Osteoblast (primary cell): ENCODE measurements around the gene NIPBL. TPM values are rescaled to one million over a fixed set of nuclear protein-coding genes. Genes with fewer than 3 reads are reported as not detected.
"Not testable (repeated sequence)": the region's sequence is repeated elsewhere in the genome, so short reads cannot be mapped to it uniquely, and the experiment has no call there.

ENCODE experiments used
- DNase-seq: peaks from one replicate; pipeline ENCODE4 v3.0.0; 2011; ENCODE audit warnings: low spot score, mixed read lengths; ENCODE audit not compliant: insufficient read length; ENCODE audit errors: missing footprints
- H2AFZ ChIP-seq: 2 replicates; pipeline ENCODE4 v1.6.0; 2011; ENCODE audit warnings: mild to moderate bottlenecking, low read length
- H3K27ac ChIP-seq: 2 replicates; pipeline ENCODE4 v1.5.1; 2011; ENCODE audit warnings: mild to moderate bottlenecking, low read depth, low read length, moderate library complexity
- H3K27me3 ChIP-seq: 2 replicates; pipeline ENCODE4 v1.6.0; 2012; ENCODE audit warnings: mild to moderate bottlenecking, control low read depth, inconsistent platforms, low read length, moderate library complexity; ENCODE audit not compliant: insufficient read depth
- H3K36me3 ChIP-seq: 2 replicates; pipeline ENCODE4 v1.5.1; 2011; ENCODE audit warnings: mild to moderate bottlenecking, low read length, control low read depth, moderate library complexity; ENCODE audit not compliant: insufficient read depth
- H3K4me1 ChIP-seq: 2 replicates; pipeline ENCODE4 v1.5.1; 2011; ENCODE audit warnings: mild to moderate bottlenecking, low read length, control low read depth, moderate library complexity; ENCODE audit not compliant: insufficient read depth
- H3K4me2 ChIP-seq: 2 replicates; pipeline ENCODE4 v1.6.0; 2011; ENCODE audit warnings: mild to moderate bottlenecking, low read length; ENCODE audit not compliant: insufficient read depth
- H3K4me3 ChIP-seq: fragments of 200-600 bp; sonication (generic); 3 replicates; pipeline ENCODE4 v1.5.1; 2012; ENCODE audit warnings: mild to moderate bottlenecking, low read length, inconsistent platforms; ENCODE audit not compliant: insufficient read depth
- H3K79me2 ChIP-seq: 2 replicates; pipeline ENCODE4 v1.6.0; 2012; ENCODE audit warnings: mild to moderate bottlenecking, low read length, control low read depth, inconsistent platforms; ENCODE audit not compliant: insufficient read depth
- H3K9me3 ChIP-seq: 2 replicates; pipeline ENCODE4 v1.5.1; 2011; ENCODE audit warnings: low read depth, low read length, control low read depth
- H4K20me1 ChIP-seq: 2 replicates; pipeline ENCODE4 v1.6.0; 2012; ENCODE audit warnings: mild to moderate bottlenecking, low read length, control low read depth; ENCODE audit not compliant: insufficient read depth
- CTCF ChIP-seq: IDR thresholded peaks from 2 replicates; pipeline ENCODE4 v1.5.1; 2011; ENCODE audit warnings: mild to moderate bottlenecking, low read depth, low read length, moderate library complexity; ENCODE audit errors: extremely low read depth
- total RNA-seq: library from RNA; depleted of rRNA; stranded (reverse); fragments of >200 nt; gene quantifications from 2 replicates; pipeline ENCODE4 v1.2.3, GENCODE V29; 2012

Gene NIPBL
- total RNA-seq, 1 donor, result 22.8 TPM

DNA sequence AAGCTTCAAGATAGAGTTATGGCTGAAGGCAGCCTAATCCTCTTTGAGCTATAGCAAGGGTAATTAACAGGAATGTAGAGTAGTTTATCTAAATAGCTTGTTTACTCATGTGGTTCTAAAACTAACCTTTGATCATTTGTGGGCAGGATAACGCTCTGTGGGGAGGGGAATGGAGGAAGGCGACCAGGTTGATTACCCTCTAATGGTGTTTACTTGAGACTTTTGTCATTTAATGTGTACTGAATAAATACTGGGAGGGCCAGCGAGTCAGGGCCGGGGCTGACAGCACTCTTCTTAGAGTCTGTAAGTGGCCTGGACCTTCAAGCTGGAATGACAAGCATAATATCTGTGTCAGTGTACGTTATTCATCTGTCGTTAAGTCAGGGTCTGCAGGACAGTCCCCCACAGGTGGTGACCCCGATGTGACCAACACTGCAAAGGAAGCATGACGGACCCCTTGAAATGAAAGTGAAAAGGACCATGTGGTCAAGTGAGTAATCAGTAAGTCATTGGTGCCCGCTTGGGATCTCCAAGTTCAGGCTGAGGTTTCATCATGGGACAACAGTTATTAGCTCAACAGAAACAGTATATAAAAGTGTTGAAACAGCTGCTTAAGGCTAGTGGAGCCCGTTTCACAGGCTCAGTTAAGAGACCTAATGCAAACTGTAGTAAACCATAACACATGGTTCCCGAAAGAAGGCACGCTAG, 210.1 kb downstream of the NIPBL start:
- H3K79me2 ChIP-seq, result no peaks in the 10 kb centered on the region
- peak overlapping the region; percentile 45 for H3K27ac ChIP-seq
- no peaks in the 10 kb centered on the region for H3K9me3 ChIP-seq
- peaks cover 3% of the 10 kb centered on the region for H3K4me1 ChIP-seq
- no peaks in the 10 kb centered on the region for H3K27me3 ChIP-seq
- no peak for DNase-seq
- H3K4me2 ChIP-seq, result peak overlapping the region; percentile 24
- H2AFZ ChIP-seq, result no peak overlapping the region
- H3K4me3 ChIP-seq, result peak overlapping the region; percentile 21
- no peak for TF ChIP-seq CTCF
- peaks cover 2% of the 10 kb centered on the region for H3K36me3 ChIP-seq
- H4K20me1 ChIP-seq, result no peaks in the 10 kb centered on the region

- DNase-seq, result no peak
- Histone ChIP-seq H3K4me1 (peaks cover 3% of the 10 kb centered on the region), H3K4me3 (no peak overlapping the region), H3K4me2 (no peak overlapping the region), H3K27ac (no peak overlapping the region), H4K20me1 (no peaks in the 10 kb centered on the region), H3K79me2 (no peaks in the 10 kb centered on the region), H3K27me3 (no peaks in the 10 kb centered on the region), H3K36me3 (peaks cover 2% of the 10 kb centered on the region), H2AFZ (no peak overlapping the region), H3K9me3 (no peaks in the 10 kb centered on the region)
- TF ChIP-seq CTCF, result no peak
Observed at GRCh38 chr5:37088009-37088408, 211.4 kb downstream of the NIPBL start.

DNA sequence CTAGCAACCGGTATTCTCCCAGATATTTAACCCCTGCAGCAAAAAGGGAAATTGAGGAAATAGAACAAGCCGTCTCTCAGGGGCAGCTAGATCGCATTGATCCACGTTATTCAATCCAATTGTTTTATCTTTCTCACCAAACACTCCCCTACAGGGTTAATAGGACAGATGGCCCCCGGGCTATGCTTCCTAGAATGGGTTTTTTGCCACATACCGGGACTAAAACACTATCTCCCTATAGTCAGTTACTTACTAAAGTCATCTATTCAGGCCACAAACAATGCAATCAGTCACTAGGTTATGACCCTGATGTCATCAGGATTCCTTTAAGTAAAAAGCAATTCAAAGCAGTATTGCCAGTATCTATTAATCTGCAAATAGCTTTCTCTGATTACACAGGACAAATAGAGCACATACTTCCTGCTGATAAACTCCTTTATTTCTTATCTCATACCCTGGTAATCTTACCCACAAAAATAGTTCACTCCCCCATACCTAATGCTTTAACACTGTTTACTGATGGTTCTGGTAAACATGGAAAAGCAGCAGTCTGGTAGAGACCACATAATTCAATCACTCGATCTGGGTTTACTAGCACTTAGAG, 213.7 kb downstream of the NIPBL start:
- H2AFZ ChIP-seq, result no peak overlapping the region
- no peak for TF ChIP-seq CTCF
- H3K27ac ChIP-seq, result no peak overlapping the region
- no peaks in the 10 kb centered on the region for H3K9me3 ChIP-seq
- no peaks in the 10 kb centered on the region for H3K36me3 ChIP-seq
- no peaks in the 10 kb centered on the region for H3K27me3 ChIP-seq
- no peak overlapping the region for H3K4me2 ChIP-seq
- no peak for DNase-seq
- no peak overlapping the region for H3K4me3 ChIP-seq
- no peaks in the 10 kb centered on the region for H3K79me2 ChIP-seq
- H4K20me1 ChIP-seq, result no peaks in the 10 kb centered on the region
- peaks cover 3% of the 10 kb centered on the region for H3K4me1 ChIP-seq

- H3K4me3 ChIP-seq, result no peak overlapping the region
- no peak for TF ChIP-seq CTCF
- no peaks in the 10 kb centered on the region for H3K9me3 ChIP-seq
- H2AFZ ChIP-seq, result no peak overlapping the region
- H3K27me3 ChIP-seq, result no peaks in the 10 kb centered on the region
- H3K4me1 ChIP-seq, result peaks cover 3% of the 10 kb centered on the region
- no peak for DNase-seq
- H3K79me2 ChIP-seq, result no peaks in the 10 kb centered on the region
- H3K36me3 ChIP-seq, result no peaks in the 10 kb centered on the region
- no peak overlapping the region for H3K4me2 ChIP-seq
- H4K20me1 ChIP-seq, result no peaks in the 10 kb centered on the region
- H3K27ac ChIP-seq, result no peak overlapping the region
Observed at GRCh38 chr5:37090781-37091180, 214.2 kb downstream of the NIPBL start.

GRCh38 chr5:37093795-37094194, 217.2 kb downstream of the NIPBL start:
- not testable (repeated sequence) for H4K20me1 ChIP-seq, H3K27me3 ChIP-seq, H3K4me3 ChIP-seq, H2AFZ ChIP-seq, H3K79me2 ChIP-seq, DNase-seq, H3K9me3 ChIP-seq, H3K4me2 ChIP-seq, H3K36me3 ChIP-seq, H3K4me1 ChIP-seq, H3K27ac ChIP-seq

GRCh38 chr5:37099267-37099666, 222.7 kb downstream of the NIPBL start:
- not testable (repeated sequence) for H3K4me2 ChIP-seq, H3K27me3 ChIP-seq, DNase-seq, H3K79me2 ChIP-seq, H3K36me3 ChIP-seq, H4K20me1 ChIP-seq, H3K4me3 ChIP-seq, H2AFZ ChIP-seq, H3K4me1 ChIP-seq, H3K9me3 ChIP-seq, H3K27ac ChIP-seq
